ENCODE data around the gene DNAJC21.

The DNAJC21 gene

GRCh38 chr5:34923694-34924461, 5.5 kb upstream of the DNAJC21 start:
- H3K4me3 ChIP-seq (ENCODE audit: low read depth, low read length, poor library complexity, severe bottlenecking) = no peak overlapping the region
- no peak overlapping the region for H3K27ac ChIP-seq (ENCODE audit: low read depth, low read length, poor library complexity, severe bottlenecking)
- TF ChIP-seq EZH2 (IDR thresholded peaks at IDR 0.05; ENCODE audit: borderline replicate concordance, low read length) (no peak), CTCF (IDR thresholded peaks at IDR 0.05; ENCODE audit: low read length) (no peak)
- H3K79me2 ChIP-seq (ENCODE audit: insufficient read depth, low read length) = peaks cover 16% of the 10 kb centered on the region
- no peaks in the 10 kb centered on the region for H3F3A ChIP-seq (ENCODE audit: insufficient read depth, low read length)
- no peak overlapping the region for H3K4me2 ChIP-seq (ENCODE audit: low read length)
- no peak overlapping the region for H3K9ac ChIP-seq (ENCODE audit: low read length)
- H3K27me3 ChIP-seq (ENCODE audit: insufficient read depth, low read length) = no peaks in the 10 kb centered on the region
- no peaks in the 10 kb centered on the region for H3K9me2 ChIP-seq (ENCODE audit: low read depth, low read length)
- H2AFZ ChIP-seq (ENCODE audit: low read length) = no peak overlapping the region
- H3K9me3 ChIP-seq (ENCODE audit: low read length) = no peaks in the 10 kb centered on the region
- H4K20me1 ChIP-seq (ENCODE audit: insufficient read depth, low read length) = no peaks in the 10 kb centered on the region
- peaks cover 85% of the 10 kb centered on the region for H3K36me3 ChIP-seq (ENCODE audit: insufficient read depth, low read length)
- peaks cover 8% of the 10 kb centered on the region for H3K4me1 ChIP-seq (ENCODE audit: insufficient read depth, low read length, severe bottlenecking)

- no peaks in the 10 kb centered on the region for H4K20me1 ChIP-seq (ENCODE audit: insufficient read depth, low read length)
- no peak overlapping the region for H3K27ac ChIP-seq (ENCODE audit: low read depth, low read length, poor library complexity, severe bottlenecking)
- no peak overlapping the region for H3K4me2 ChIP-seq (ENCODE audit: low read length)
- no peaks in the 10 kb centered on the region for H3F3A ChIP-seq (ENCODE audit: insufficient read depth, low read length)
- peaks cover 11% of the 10 kb centered on the region for H3K79me2 ChIP-seq (ENCODE audit: insufficient read depth, low read length)
- no peak overlapping the region for H3K4me3 ChIP-seq (ENCODE audit: low read depth, low read length, poor library complexity, severe bottlenecking)
- TF ChIP-seq CTCF (IDR thresholded peaks at IDR 0.05; ENCODE audit: low read length) = no peak
- TF ChIP-seq EZH2 (IDR thresholded peaks at IDR 0.05; ENCODE audit: borderline replicate concordance, low read length) = no peak
- H3K9ac ChIP-seq (ENCODE audit: low read length) = no peak overlapping the region
- no peaks in the 10 kb centered on the region for H3K27me3 ChIP-seq (ENCODE audit: insufficient read depth, low read length)
- no peak overlapping the region for H2AFZ ChIP-seq (ENCODE audit: low read length)
- no peaks in the 10 kb centered on the region for H3K9me2 ChIP-seq (ENCODE audit: low read depth, low read length)
- H3K9me3 ChIP-seq (ENCODE audit: low read length) = no peaks in the 10 kb centered on the region
- H3K4me1 ChIP-seq (ENCODE audit: insufficient read depth, low read length, severe bottlenecking) = peaks cover 9% of the 10 kb centered on the region
- peaks cover 83% of the 10 kb centered on the region for H3K36me3 ChIP-seq (ENCODE audit: insufficient read depth, low read length)
Measured at GRCh38 chr5:34924462-34924765, 4.9 kb upstream of the DNAJC21 start.

GRCh38 chr5:34926318-34926888, 3.0 kb upstream of the DNAJC21 start:
- H3F3A ChIP-seq (ENCODE audit: insufficient read depth, low read length) = no peaks in the 10 kb centered on the region

More at GRCh38 chr5:34926318-34926888, 3.0 kb upstream of the DNAJC21 start:
- no peak overlapping the region for H3K4me3 ChIP-seq (ENCODE audit: low read depth, low read length, poor library complexity, severe bottlenecking)
- H3K27ac ChIP-seq (ENCODE audit: low read depth, low read length, poor library complexity, severe bottlenecking) = no peak overlapping the region
- H3K79me2 ChIP-seq (ENCODE audit: insufficient read depth, low read length) = peaks cover 16% of the 10 kb centered on the region
- no peak overlapping the region for H3K4me2 ChIP-seq (ENCODE audit: low read length)
- no peaks in the 10 kb centered on the region for H4K20me1 ChIP-seq (ENCODE audit: insufficient read depth, low read length)
- H2AFZ ChIP-seq (ENCODE audit: low read length) = no peak overlapping the region
- H3K9me2 ChIP-seq (ENCODE audit: low read depth, low read length) = no peaks in the 10 kb centered on the region
- H3K9ac ChIP-seq (ENCODE audit: low read length) = no peak overlapping the region
- H3K27me3 ChIP-seq (ENCODE audit: insufficient read depth, low read length) = no peaks in the 10 kb centered on the region
- TF ChIP-seq CTCF (IDR thresholded peaks at IDR 0.05; ENCODE audit: low read length) (no peak), EZH2 (IDR thresholded peaks at IDR 0.05; ENCODE audit: borderline replicate concordance, low read length) (no peak)
- H3K36me3 ChIP-seq (ENCODE audit: insufficient read depth, low read length) = peaks cover 63% of the 10 kb centered on the region
- peaks cover 20% of the 10 kb centered on the region for H3K4me1 ChIP-seq (ENCODE audit: insufficient read depth, low read length, severe bottlenecking)
- H3K9me3 ChIP-seq (ENCODE audit: low read length) = no peaks in the 10 kb centered on the region
